ENCODE results near the gene DNAH2. TPM values are rescaled to one million over a fixed set of nuclear protein-coding genes. Genes with fewer than 3 reads are reported as not detected.

The DNAH2 gene
- total and polyA plus RNA-seq, 2 of the 13 experiments (the other 11 are each of a cell fraction or from before 2014, with no cell fraction given) = not detected

GRCh38 chr17:7862692-7863437, 145.3 kb downstream of the DNAH2 start (continued):
- TF ChIP-seq FOXJ3 (CRISPR knock-in tag; IDR thresholded peaks at IDR 0.05; ENCODE audit: borderline replicate concordance) = no peak
- no peak for TF ChIP-seq ZNF75D (CRISPR knock-in tag; IDR thresholded peaks at IDR 0.05; ENCODE audit: borderline replicate concordance)
- TF ChIP-seq ZNF629 (CRISPR knock-in tag; conservative IDR thresholded peaks at IDR 0.05) = no peak
- TF ChIP-seq HIC2 (CRISPR knock-in tag; IDR thresholded peaks at IDR 0.05; ENCODE audit: low read depth) = peak; percentile 38; the same call in 1 of the 2 replicates
- TF ChIP-seq ZSCAN29 (CRISPR knock-in tag; conservative IDR thresholded peaks at IDR 0.05) = no peak
- TF ChIP-seq RNF2 (conservative IDR thresholded peaks at IDR 0.05; ENCODE audit: low read depth) = no peak
- no peak for TF ChIP-seq MYPOP (CRISPR knock-in tag; IDR thresholded peaks at IDR 0.05)
- TF ChIP-seq STAG1 (CRISPR knock-in tag; IDR thresholded peaks at IDR 0.05) = peak; percentile 76
- peak; percentile 78 for TF ChIP-seq TCF7 (IDR thresholded peaks at IDR 0.05; ENCODE audit: low read depth)
- TF ChIP-seq ERF (CRISPR knock-in tag; IDR thresholded peaks at IDR 0.05) = peak; percentile 63; the same call in 1 of the 2 replicates
- no peak for TF ChIP-seq ZNF770 (CRISPR knock-in tag; IDR thresholded peaks at IDR 0.05)
- peak; percentile 46; the same call in 1 of the 2 replicates for TF ChIP-seq TBX2 (CRISPR knock-in tag; IDR thresholded peaks at IDR 0.05; ENCODE audit: borderline replicate concordance)
- no peak for TF ChIP-seq GLI4 (CRISPR knock-in tag; IDR thresholded peaks at IDR 0.05; ENCODE audit: borderline replicate concordance)
- TF ChIP-seq CTCF (CRISPR knock-in tag; IDR thresholded peaks at IDR 0.05) = peak; percentile 78
- TF ChIP-seq ZNF281 (CRISPR knock-in tag; IDR thresholded peaks at IDR 0.05; ENCODE audit: borderline replicate concordance) = no peak
- TF ChIP-seq NBN (conservative IDR thresholded peaks at IDR 0.05) = no peak
- TF ChIP-seq CREB1 (IDR thresholded peaks at IDR 0.05) = no peak
- TF ChIP-seq CREB1 (CRISPR knock-in tag; IDR thresholded peaks at IDR 0.05) = no peak
- TF ChIP-seq ZNF713 (CRISPR knock-in tag; IDR thresholded peaks at IDR 0.05) = no peak
- TF ChIP-seq DPF2 (CRISPR knock-in tag; IDR thresholded peaks at IDR 0.05; ENCODE audit: borderline replicate concordance, low read depth) = peak; percentile 56; the same call in 1 of the 2 replicates
- TF ChIP-seq ZBTB7B (CRISPR knock-in tag; IDR thresholded peaks at IDR 0.05) = peak; percentile 30; the same call in 1 of the 2 replicates
